Stimulated activated effector memory CD8-positive, alpha-beta T cell treated with anti-CD3 and anti-CD28 coated beads, Interleukin-12 subunit alpha, Interleukin-12 subunit beta, amount 100 ng/mL, for 72 hours (primary cell): ENCODE results near the gene ZC3H8.

Experiments used
- ATAC-seq: fragments of 150-1000 bp; cut with Tn5 transposase; 2 replicates; pipeline ENCODE4 v1.10.0; 2021
- DNase-seq, 2 donors: peaks; one replicate each; pipeline ENCODE4 v3.0.0; 2021 to 2022; ENCODE audit warnings: low spot score in 2 of 2
- H3K27ac Mint-ChIP-seq: one replicate; pipeline ENCODE4 v1.8.0; 2022; ENCODE audit warnings: mild to moderate bottlenecking, mixed read lengths
- H3K36me3 Mint-ChIP-seq: one replicate; pipeline ENCODE4 v1.8.0; 2022; ENCODE audit warnings: mild to moderate bottlenecking, mixed read lengths
- H3K4me1 Mint-ChIP-seq: one replicate; pipeline ENCODE4 v1.8.0; 2022; ENCODE audit warnings: mixed read lengths
- H3K4me3 Mint-ChIP-seq: one replicate; pipeline ENCODE4 v1.8.0; 2022; ENCODE audit warnings: mild to moderate bottlenecking, mixed read lengths
- H3K9me3 Mint-ChIP-seq: one replicate; pipeline ENCODE4 v1.8.0; 2022; ENCODE audit warnings: mixed read lengths

The ZC3H8 gene

GRCh38 chr2:112166806-112167499 is 87.9 kb downstream of the ZC3H8 start:
- Mint-ChIP-seq H3K4me3 (no peak overlapping the region), H3K36me3 (no peaks in the 10 kb centered on the region), H3K4me1 (peaks cover 6% of the 10 kb centered on the region), H3K27ac (no peak overlapping the region), H3K9me3 (no peaks in the 10 kb centered on the region)
- ATAC-seq (no peak), DNase-seq (no peak)

GRCh38 chr2:112165296-112165695 is 89.5 kb downstream of the ZC3H8 start:
- no peaks in the 10 kb centered on the region for H3K36me3 Mint-ChIP-seq
- peak; percentile 21 for ATAC-seq
- no peak for DNase-seq
- H3K4me1 Mint-ChIP-seq, result peaks cover 6% of the 10 kb centered on the region
- H3K27ac Mint-ChIP-seq, result no peak overlapping the region
- no peak overlapping the region for H3K4me3 Mint-ChIP-seq
- H3K9me3 Mint-ChIP-seq, result no peaks in the 10 kb centered on the region

GRCh38 chr2:112164876-112165275 is 90.0 kb downstream of the ZC3H8 start:
- DNase-seq (no peak), ATAC-seq (no peak)
- Mint-ChIP-seq H3K4me1 (peaks cover 6% of the 10 kb centered on the region), H3K27ac (no peak overlapping the region), H3K4me3 (no peak overlapping the region), H3K36me3 (no peaks in the 10 kb centered on the region), H3K9me3 (no peaks in the 10 kb centered on the region)

GRCh38 chr2:112163541-112163981 is 91.3 kb downstream of the ZC3H8 start:
- H3K36me3 Mint-ChIP-seq, result no peaks in the 10 kb centered on the region
- no peak overlapping the region for H3K27ac Mint-ChIP-seq
- no peak overlapping the region for H3K4me3 Mint-ChIP-seq
- H3K4me1 Mint-ChIP-seq, result peaks cover 6% of the 10 kb centered on the region
- no peaks in the 10 kb centered on the region for H3K9me3 Mint-ChIP-seq
- ATAC-seq (no peak), DNase-seq (no peak)

- H3K4me3 Mint-ChIP-seq, result no peak overlapping the region
- H3K4me1 Mint-ChIP-seq, result peaks cover 6% of the 10 kb centered on the region
- H3K27ac Mint-ChIP-seq, result no peak overlapping the region
- H3K36me3 Mint-ChIP-seq, result no peaks in the 10 kb centered on the region
- no peak for DNase-seq
- H3K9me3 Mint-ChIP-seq, result no peaks in the 10 kb centered on the region
- ATAC-seq, result no peak
These were observed 91.9 kb downstream of the ZC3H8 start for GRCh38 chr2:112162956-112163355.

GRCh38 chr2:112162341-112162740 is 92.5 kb downstream of the ZC3H8 start:
- peaks cover 8% of the 10 kb centered on the region for H3K4me1 Mint-ChIP-seq
- no peak for ATAC-seq
- no peak overlapping the region for H3K4me3 Mint-ChIP-seq
- DNase-seq, result no peak
- no peaks in the 10 kb centered on the region for H3K36me3 Mint-ChIP-seq
- no peaks in the 10 kb centered on the region for H3K9me3 Mint-ChIP-seq
- H3K27ac Mint-ChIP-seq, result no peak overlapping the region
